HepG2 (cell line): ENCODE data around the gene DNAJC9. TPM values are rescaled to one million over a fixed set of nuclear protein-coding genes. Genes with fewer than 3 reads are reported as not detected.

ENCODE experiments used
- ATAC-seq: fragments of 200-7000 bp; cut with Tn5 transposase; 3 replicates; pipeline ENCODE4 v1.9.1; 2020; ENCODE audit warnings: mild to moderate bottlenecking, moderate library complexity
- BruUV-seq: library from RNA; stranded (reverse); fragments of 400-500 nt; replicated peaks from 2 replicates; lab custom pipeline; 2021; lab: Mats Ljungman, UMichigan
- CTCF ChIA-PET: fragments of 300-600 bp; formaldehyde crosslinking; extraction: SDS; loops from one replicate; lab custom pipeline; 2021; ENCODE audit warnings: low total read pairs, inconsistent platforms, low intra/inter-chr PET ratio; lab: Yijun Ruan, JAX
- POLR2A ChIA-PET: fragments of 350-600 bp; sonication (Branson Sonifier 250); formaldehyde crosslinking; loops from one replicate; lab custom pipeline; 2020; ENCODE audit warnings: antibody characterized with exemption, inconsistent platforms; lab: Yijun Ruan, JAX
- DNase-seq: peaks from one replicate; pipeline ENCODE4 v3.0.0-alpha.2; 2015; ENCODE audit warnings: low spot score
- FAIRE-seq: peaks from 3 replicates; lab custom pipeline; 2011; peaks lifted over from hg19 to GRCh38; lab: Jason Lieb, UNC
- H2AFZ ChIP-seq: one replicate; pipeline ENCODE4 v1.6.1; 2011; ENCODE audit warnings: low read length, inconsistent platforms
- H3K27ac ChIP-seq: fragments of 300-600 bp; 3 replicates; pipeline ENCODE4 v1.8.0; 2011; ENCODE audit warnings: mixed run types, mild to moderate bottlenecking, mixed read lengths, low read length, inconsistent platforms; ENCODE audit not compliant: insufficient read depth; ENCODE audit errors: extremely low read length
- H3K27me3 ChIP-seq, 2 experiments: fragments of 200-600 bp in 1 of 2; 2 replicates in 1 of 2; 3 replicates in 1 of 2; pipeline versions ENCODE4 v1.6.0 to v1.8.0; 2011; ENCODE audit warnings: low read length in 2 of 2, mild to moderate bottlenecking in 2 of 2, moderate library complexity in 2 of 2, inconsistent platforms in 1 of 2; ENCODE audit not compliant: insufficient read depth in 2 of 2, control insufficient read depth in 1 of 2
- H3K36me3 ChIP-seq, 2 experiments: fragments of 200-600 bp in 1 of 2; replicated peaks in 1 of 2; 2 replicates in 1 of 2; 3 replicates in 1 of 2; pipeline versions ENCODE4 v1.5.1 to v1.8.0; 2011; ENCODE audit warnings: low read length in 2 of 2, inconsistent platforms in 1 of 2; ENCODE audit not compliant: insufficient read depth in 2 of 2, control insufficient read depth in 1 of 2
- H3K4me1 ChIP-seq: 2 replicates; pipeline ENCODE4 v1.5.1; 2012; ENCODE audit warnings: low read length, inconsistent platforms; ENCODE audit not compliant: insufficient read depth
- H3K4me2 ChIP-seq: 2 replicates; pipeline ENCODE4 v1.6.0; 2011; ENCODE audit warnings: low read depth, low read length, inconsistent platforms
- H3K4me3 ChIP-seq, 3 experiments: fragments of 200-600 bp in 1 of 3; sonication (generic), shearing (Covaris generic) in 1 of 3; replicated peaks in 1 of 3; 2 replicates each; pipeline ENCODE4 v1.5.1; 2011 to 2016; ENCODE audit warnings: low read length in 3 of 3, inconsistent platforms in 2 of 3, low read depth in 2 of 3, mild to moderate bottlenecking in 2 of 3, control low read depth in 1 of 3, mixed read lengths in 1 of 3; ENCODE audit not compliant: insufficient read depth in 1 of 3
- H3K79me2 ChIP-seq: one replicate; pipeline ENCODE4 v1.6.1; 2011; ENCODE audit warnings: low read length, inconsistent platforms; ENCODE audit not compliant: insufficient read depth
- H3K9ac ChIP-seq: 2 replicates; pipeline ENCODE4 v1.6.0; 2011; ENCODE audit warnings: mild to moderate bottlenecking, low read depth, low read length, inconsistent platforms; ENCODE audit not compliant: insufficient read depth
- H3K9me3 ChIP-seq: 2 replicates; pipeline ENCODE4 v1.5.1; 2012; ENCODE audit warnings: mild to moderate bottlenecking, low read length
- H4K20me1 ChIP-seq: 2 replicates; pipeline ENCODE4 v1.6.0; 2011; ENCODE audit warnings: inconsistent platforms, mild to moderate bottlenecking, low read length, moderate library complexity; ENCODE audit not compliant: insufficient read depth
- CEBPG ChIP-seq: IDR thresholded peaks from 2 replicates; pipeline ENCODE4 v1.6.1; 2016
- MIER3 ChIP-seq: IDR thresholded peaks from 2 replicates; pipeline ENCODE4 v1.6.1; 2016; ENCODE audit warnings: missing compliant biosample characterization, borderline replicate concordance
- NCOA1 ChIP-seq: sonication (generic); formaldehyde crosslinking; IDR thresholded peaks from 2 replicates; pipeline ENCODE4 v1.9.0; 2021; ENCODE audit warnings: missing genetic modification reagents
- RAD21 ChIP-seq: fragments of 450-650 bp; formaldehyde crosslinking; IDR thresholded peaks from 2 replicates; pipeline ENCODE4 v1.5.0; 2020; ENCODE audit warnings: mild to moderate bottlenecking
- SMC3 ChIP-seq: IDR thresholded peaks from 2 replicates; pipeline ENCODE4 v1.6.1; 2011; ENCODE audit warnings: low read length, improper control_type of control experiment
- SNAI1 ChIP-seq: sonication (generic); formaldehyde crosslinking; IDR thresholded peaks from 2 replicates; pipeline ENCODE4 v1.5.0; 2020; ENCODE audit warnings: mild to moderate bottlenecking, missing genetic modification reagents, borderline replicate concordance
- STAG1 ChIP-seq: sonication (generic); formaldehyde crosslinking; IDR thresholded peaks from 2 replicates; pipeline ENCODE4 v1.4.0; 2020; ENCODE audit warnings: missing genetic modification reagents
- WGBS: methylation state at CpG from one replicate; pipeline ENCODE4 v1.1.6; 2017; ENCODE audit warnings: low lambda C conversion rate; 5-methylcytosine and 5-hydroxymethylcytosine counted together
- in situ Hi-C: cut with HindIII; loops from 2 replicates; pipeline ENCODE4 v1.10.0; 2017; ENCODE audit warnings: low pct_unique_long_range_greater_than_20kb; ENCODE audit not compliant: extremely low pct_ligation_motif_present
- intact Hi-C: fragments of 100-400 bp; cut with micrococcal nuclease; formaldehyde crosslinking; loops from one replicate; pipeline ENCODE4 v1.10.0; 2022; ENCODE audit not compliant: unreplicated experiment
- polyA plus RNA-seq, 8 experiments: library from polyadenylated mRNA; depleted of rRNA in 3 of 8; stranded (reverse) in 7 of 8; unstranded in 1 of 8; fragments of >200 nt; fragmentation: Illumina TruSeq in 4 of 8; extraction: Trizol in 4 of 8; gene quantifications; 2 replicates each; pipeline versions ENCODE4 v1.2.1 to v1.2.3, GENCODE V29; 2011 to 2016; ENCODE audit warnings: low read depth in 4 of 8, missing spikeins in 1 of 8, mixed read lengths in 1 of 8; ENCODE audit not compliant: insufficient read depth in 1 of 8
- total RNA-seq, 5 experiments: library from RNA; depleted of rRNA; stranded (reverse); fragments of >200 nt; fragmentation: Illumina TruSeq; extraction: Trizol; gene quantifications; 2 replicates each; pipeline ENCODE4 v1.2.3, GENCODE V29; 2016; ENCODE audit warnings: low read depth in 1 of 5
- TF ChIP-seq, protein P1 (sequence below): sonication (generic); formaldehyde crosslinking; IDR thresholded peaks from 2 replicates; pipeline ENCODE4 v1.5.0; 2020; ENCODE audit warnings: mild to moderate bottlenecking, missing genetic modification reagents, moderate library complexity

The DNAJC9 gene
- total and polyA plus RNA-seq, 2 of the 13 experiments (the other 11 are each of a cell fraction or from before 2014, with no cell fraction given) = 15.9 to 60.3 TPM

- Histone ChIP-seq H3K27me3 (no peaks in the 10 kb centered on the region), H3K4me3 (no peak overlapping the region), H3K36me3 (no peaks in the 10 kb centered on the region), H3K79me2 (no peaks in the 10 kb centered on the region), H3K4me2 (no peak overlapping the region), H2AFZ (no peak overlapping the region), H3K9me3 (no peaks in the 10 kb centered on the region), H3K4me1 (peaks cover 30% of the 10 kb centered on the region), H3K27ac (no peak overlapping the region), H4K20me1 (no peaks in the 10 kb centered on the region), H3K9ac (no peak overlapping the region)
- ChIA-PET CTCF (interaction anchor here (1.2 kb wide), 1 partner anchor 51 kb away, joined by 4 read pairs; the partner anchor contains the start of genes ECD and FAM149B1), POLR2A (interaction anchor here (1.3 to 2.5 kb wide), 2 partner anchors 34 to 51 kb away, joined by 3 to 10 read pairs; partner anchors contain the start of genes ECD, FAM149B1 and MRPS16)
- ATAC-seq (peak; percentile 62), FAIRE-seq (peak; percentile 77), DNase-seq (peak; percentile 35)
- in situ Hi-C loops (no loop called here), intact Hi-C loops (loop anchor here (2.0 kb wide), 1 partner anchor 50 kb away; the partner anchor contains the start of genes ECD and FAM149B1)
- no TSS peak for BruUV-seq
- WGBS = 84% methylated on average over 2 of the region's 2 CpGs
- TF ChIP-seq RAD21 (CRISPR knock-in tag) = 0 out of 2 replicates have a peak, but pooled peaks have one; percentile 19
- no peak for TF ChIP-seq CEBPG
- peak; percentile 44 for TF ChIP-seq STAG1 (CRISPR knock-in tag)
- no peak for TF ChIP-seq SNAI1 (CRISPR knock-in tag)
- no peak for TF ChIP-seq NCOA1 (CRISPR knock-in tag)
- TF ChIP-seq, protein P1, sequence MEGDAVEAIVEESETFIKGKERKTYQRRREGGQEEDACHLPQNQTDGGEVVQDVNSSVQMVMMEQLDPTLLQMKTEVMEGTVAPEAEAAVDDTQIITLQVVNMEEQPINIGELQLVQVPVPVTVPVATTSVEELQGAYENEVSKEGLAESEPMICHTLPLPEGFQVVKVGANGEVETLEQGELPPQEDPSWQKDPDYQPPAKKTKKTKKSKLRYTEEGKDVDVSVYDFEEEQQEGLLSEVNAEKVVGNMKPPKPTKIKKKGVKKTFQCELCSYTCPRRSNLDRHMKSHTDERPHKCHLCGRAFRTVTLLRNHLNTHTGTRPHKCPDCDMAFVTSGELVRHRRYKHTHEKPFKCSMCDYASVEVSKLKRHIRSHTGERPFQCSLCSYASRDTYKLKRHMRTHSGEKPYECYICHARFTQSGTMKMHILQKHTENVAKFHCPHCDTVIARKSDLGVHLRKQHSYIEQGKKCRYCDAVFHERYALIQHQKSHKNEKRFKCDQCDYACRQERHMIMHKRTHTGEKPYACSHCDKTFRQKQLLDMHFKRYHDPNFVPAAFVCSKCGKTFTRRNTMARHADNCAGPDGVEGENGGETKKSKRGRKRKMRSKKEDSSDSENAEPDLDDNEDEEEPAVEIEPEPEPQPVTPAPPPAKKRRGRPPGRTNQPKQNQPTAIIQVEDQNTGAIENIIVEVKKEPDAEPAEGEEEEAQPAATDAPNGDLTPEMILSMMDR (CRISPR knock-in tag) = peak; percentile 53
- peak; percentile 53 for TF ChIP-seq SMC3
- no peak for TF ChIP-seq MIER3
Observed at GRCh38 chr10:73218431-73219191, 28.4 kb downstream of the DNAJC9 start.
